GM19467 (cell line): ENCODE measurements around the gene PRM1.

Source experiments
- ATAC-seq: cut with Tn5 transposase; IDR thresholded peaks from one replicate; pipeline ENCODE4 v1.9.1; 2021; ENCODE audit warnings: mild to moderate bottlenecking, moderate library complexity; ENCODE audit not compliant: unreplicated experiment

PRM1 gene

DNA sequence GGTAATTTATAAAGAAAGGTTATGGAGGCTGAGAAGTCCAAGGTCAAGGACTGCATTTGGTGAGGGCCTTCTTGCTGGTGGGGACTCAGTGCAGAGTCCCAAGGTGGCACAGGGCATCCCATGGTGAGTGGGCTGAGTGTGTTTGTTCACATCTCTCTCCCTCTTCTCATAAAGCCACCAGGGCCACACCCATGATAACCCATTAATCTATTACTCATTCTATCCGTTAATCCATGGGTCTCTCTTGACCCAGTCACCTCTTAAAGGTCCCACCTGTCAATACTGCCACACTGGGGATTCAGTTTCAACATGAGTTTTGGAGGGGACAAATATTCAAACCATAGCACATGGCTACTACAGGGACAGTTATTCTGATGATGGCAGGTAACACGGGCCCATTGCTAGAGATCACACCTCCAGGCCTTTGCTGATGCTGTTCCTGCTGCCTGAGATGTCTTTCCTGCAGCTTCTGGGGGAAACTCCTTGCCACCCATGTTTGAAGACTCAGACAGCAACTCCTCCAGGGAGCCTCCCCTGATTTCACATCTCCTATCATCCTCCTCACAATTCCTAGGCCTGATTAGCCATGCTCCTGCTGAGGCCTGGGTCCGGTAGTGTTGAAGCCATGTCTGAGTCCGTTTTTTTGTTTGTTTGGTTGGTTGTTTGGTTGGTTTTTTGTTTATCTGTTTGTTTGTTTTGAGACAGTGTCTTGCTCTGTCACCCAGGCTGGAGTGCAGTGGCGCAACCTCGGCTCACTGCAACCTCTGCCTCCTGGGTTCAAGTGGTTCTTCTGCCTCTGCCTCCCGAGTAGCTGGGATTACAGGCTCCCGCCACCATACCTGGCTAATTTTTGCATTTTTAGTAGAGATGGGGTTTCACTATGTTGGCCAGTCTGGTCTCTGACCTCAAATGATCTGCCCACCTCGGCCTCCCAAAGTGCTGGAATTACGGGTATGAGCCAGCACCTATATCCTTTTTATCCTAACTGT is 41.2 kb downstream of the PRM1 start:
- no peak for ATAC-seq

GRCh38 chr16:11238272-11239202 is 42.6 kb downstream of the PRM1 start:
- no peak for ATAC-seq

- ATAC-seq: no peak
These were observed 44.5 kb downstream of the PRM1 start for GRCh38 chr16:11236461-11237254.

DNA sequence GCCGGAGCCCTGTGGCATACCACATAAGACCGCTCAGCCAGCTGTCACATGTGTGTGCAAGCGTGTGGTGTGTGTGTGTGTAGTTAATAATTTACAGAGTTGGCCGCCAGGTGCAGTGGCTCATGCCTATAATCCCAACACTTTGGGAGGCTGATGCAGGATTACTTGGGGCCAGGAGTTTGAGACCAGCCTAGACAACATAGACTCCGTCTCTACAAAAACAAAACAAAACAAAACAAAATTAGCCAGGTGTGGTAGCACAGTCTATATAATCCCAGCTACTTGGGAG is 45.5 kb downstream of the PRM1 start:
- no peak for ATAC-seq

DNA sequence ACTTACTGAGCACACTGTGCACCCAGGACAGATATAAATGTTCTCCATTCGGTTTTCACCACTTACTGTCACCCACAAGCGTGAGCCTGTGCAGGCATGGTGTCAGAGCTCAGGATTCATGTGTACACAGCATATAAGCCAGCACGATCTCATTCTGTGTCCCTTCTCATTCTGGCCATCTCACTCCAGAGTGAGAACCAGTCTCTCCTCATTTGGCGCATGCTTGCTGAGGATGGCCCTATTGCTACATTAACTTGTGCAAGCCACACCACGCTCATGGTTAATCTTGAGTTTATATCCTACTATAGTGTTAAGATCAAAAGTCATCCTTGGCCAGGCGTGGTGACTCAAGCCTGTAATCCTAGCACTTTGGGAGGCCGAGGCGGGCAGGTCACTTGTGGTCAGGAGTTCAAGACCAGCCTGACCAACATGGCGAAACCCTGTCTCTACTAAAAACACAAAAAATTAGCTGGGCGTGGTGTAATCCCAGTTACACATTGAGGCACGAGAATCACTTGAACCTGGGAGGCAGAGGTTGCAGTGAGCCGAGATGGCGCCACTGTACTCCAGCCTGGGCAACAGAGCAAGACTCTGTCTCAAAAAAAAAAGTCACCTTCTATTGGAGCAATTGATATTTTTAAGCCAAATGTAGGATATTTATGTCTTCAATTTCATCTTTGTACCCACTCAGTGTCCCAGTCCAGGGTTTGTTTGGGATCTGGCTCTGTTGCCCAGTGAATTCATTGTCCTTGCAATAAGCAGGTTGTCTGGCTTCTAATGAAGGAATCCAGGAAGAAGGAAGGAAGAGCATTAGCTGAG is 46.0 kb downstream of the PRM1 start:
- no peak for ATAC-seq

GRCh38 chr16:11233727-11234376 is 47.3 kb downstream of the PRM1 start:
- ATAC-seq: no peak

GRCh38 chr16:11232852-11233726 is 48.0 kb downstream of the PRM1 start:
- peak; percentile 48 for ATAC-seq

GRCh38 chr16:11232302-11232851 is 48.8 kb downstream of the PRM1 start:
- ATAC-seq: no peak

DNA sequence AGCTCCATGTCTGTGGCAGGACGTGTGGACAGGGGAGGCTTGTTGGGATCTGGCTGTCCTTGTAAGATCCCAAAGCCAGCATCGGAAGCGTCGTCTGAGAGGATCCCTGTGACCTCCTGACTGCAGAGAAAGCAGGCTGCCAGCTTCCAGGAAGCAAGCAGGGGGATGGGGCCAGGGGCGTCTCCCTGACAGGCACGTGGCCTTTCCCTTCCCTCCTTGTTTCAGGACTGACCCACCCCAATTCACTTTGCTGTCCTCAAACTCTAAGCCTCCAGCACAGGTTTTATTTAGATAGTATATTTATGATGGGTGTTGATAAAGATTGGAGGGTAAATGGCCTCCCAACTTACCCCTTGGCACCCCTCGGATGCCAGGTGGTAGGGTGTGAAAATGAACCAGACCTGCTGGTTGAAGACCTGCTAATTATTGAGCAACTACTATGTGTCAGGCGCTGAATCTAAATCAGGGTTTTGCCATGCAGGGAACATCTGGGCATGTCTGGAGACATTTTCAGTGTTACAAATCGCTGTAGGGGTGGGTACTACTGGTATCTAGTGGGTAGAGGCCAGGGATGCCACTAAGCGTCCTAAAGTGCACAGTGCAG is 49.7 kb downstream of the PRM1 start:
- no peak for ATAC-seq
